Common myeloid progenitor, CD34-positive (primary cell): ENCODE measurements around the gene CCDC74B. TPM values are rescaled to one million over a fixed set of nuclear protein-coding genes. Genes with fewer than 3 reads are reported as not detected.
"Not testable (repeated sequence)": the region's sequence is repeated elsewhere in the genome, so short reads cannot be mapped to it uniquely, and the experiment has no call there.

ENCODE experiments used
- CTCF ChIA-PET: fragments of 350-600 bp; sonication (Branson Sonifier 250); formaldehyde crosslinking; loops from one replicate; lab custom pipeline; 2021; ENCODE audit warnings: antibody characterized with exemption; lab: Charles Lee
- POLR2A ChIA-PET: fragments of 350-600 bp; sonication (Branson Sonifier 250); formaldehyde crosslinking; loops from one replicate; lab custom pipeline; 2021; ENCODE audit warnings: antibody characterized with exemption; lab: Charles Lee
- DNase-seq, 3 donors: peaks; one replicate each; pipeline versions ENCODE4 v3.0.0 to v3.0.0-alpha.2; 2013
- H3K27ac ChIP-seq, 2 experiments: 1 replicate in 1 of 2; 2 replicates in 1 of 2; pipeline ENCODE4 v1.7.0; 2013; ENCODE audit warnings: inconsistent platforms in 2 of 2, low read length in 2 of 2, mild to moderate bottlenecking in 2 of 2, low read depth in 1 of 2, moderate library complexity in 1 of 2; ENCODE audit not compliant: severe bottlenecking in 2 of 2, insufficient read depth in 1 of 2, poor library complexity in 1 of 2
- H3K27me3 ChIP-seq, 5 experiments: replicated peaks in 2 of 5; 1 replicate in 3 of 5; 2 replicates in 2 of 5; pipeline versions ENCODE4 v1.6.1 to v1.7.0; 2013; ENCODE audit warnings: low read length in 4 of 5, mild to moderate bottlenecking in 2 of 5, moderate library complexity in 2 of 5, inconsistent platforms in 1 of 5; ENCODE audit not compliant: insufficient read depth in 5 of 5, control insufficient read depth in 4 of 5
- H3K36me3 ChIP-seq, 4 experiments: 1 replicate in 2 of 4; 2 replicates in 2 of 4; pipeline versions ENCODE4 v1.6.1 to v1.7.0; 2013; ENCODE audit warnings: low read length in 3 of 4, control low read depth in 1 of 4, mild to moderate bottlenecking in 1 of 4; ENCODE audit not compliant: control insufficient read depth in 4 of 4, insufficient read depth in 4 of 4
- H3K4me1 ChIP-seq, 4 experiments: 1 replicate in 3 of 4; 2 replicates in 1 of 4; pipeline versions ENCODE4 v1.6.1 to v1.7.1; 2013; ENCODE audit warnings: low read length in 3 of 4, mild to moderate bottlenecking in 3 of 4, control low read depth in 1 of 4, inconsistent platforms in 1 of 4, moderate library complexity in 1 of 4; ENCODE audit not compliant: control insufficient read depth in 4 of 4, insufficient read depth in 4 of 4; ENCODE audit errors: control extremely low read depth in 1 of 4
- H3K4me3 ChIP-seq, 7 experiments: 1 replicate in 4 of 7; 2 replicates in 3 of 7; pipeline versions ENCODE4 v1.5.1 to v1.7.0; 2013; ENCODE audit warnings: mild to moderate bottlenecking in 7 of 7, low read length in 6 of 7, moderate library complexity in 6 of 7, inconsistent platforms in 2 of 7, low read depth in 2 of 7, control low read depth in 1 of 7; ENCODE audit not compliant: insufficient read depth in 4 of 7, control insufficient read depth in 1 of 7; ENCODE audit errors: extremely low read depth in 1 of 7
- H3K9me3 ChIP-seq, 5 experiments: 1 replicate in 4 of 5; 2 replicates in 1 of 5; pipeline versions ENCODE4 v1.6.1 to v1.7.1; 2013; ENCODE audit warnings: low read length in 4 of 5, mild to moderate bottlenecking in 2 of 5, inconsistent platforms in 1 of 5, low read depth in 1 of 5, moderate library complexity in 1 of 5; ENCODE audit not compliant: control insufficient read depth in 4 of 5, insufficient read depth in 2 of 5; ENCODE audit errors: control extremely low read depth in 1 of 5
- WGBS: methylation state at CpG from one replicate; pipeline ENCODE4 v1.1.5; 2013; ENCODE audit not compliant: insufficient coverage; 5-methylcytosine and 5-hydroxymethylcytosine counted together
- polyA plus RNA-seq: library from polyadenylated mRNA; unstranded; fragments of 120-200 nt; gene quantifications from one replicate; pipeline ENCODE4 v1.2.1, GENCODE V29; 2013

Gene CCDC74B
- polyA plus RNA-seq: not detected

DNA sequence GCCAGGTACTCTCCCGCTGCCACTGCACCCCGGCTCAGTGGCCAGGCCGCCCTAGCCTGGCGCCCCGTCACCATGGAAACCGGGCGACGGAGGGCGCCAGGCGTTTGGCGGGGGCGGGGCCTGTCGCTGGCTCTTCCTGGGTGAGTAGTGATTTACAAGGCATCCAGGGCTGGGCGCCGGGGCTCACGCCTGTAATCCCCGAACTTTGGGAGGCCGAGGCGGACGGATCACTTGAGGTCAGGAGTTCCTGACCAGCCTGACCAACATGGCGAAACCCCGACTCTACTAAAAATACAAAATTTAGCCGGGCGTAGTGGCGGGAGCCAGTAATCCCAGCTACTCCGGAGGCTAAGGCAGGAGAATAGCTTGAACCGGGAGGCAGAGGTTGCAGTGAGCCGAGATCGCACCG lies at the start of gene CCDC74B:
TSS of gene CCDC74B (minus strand) at position 107 of the 409 bp plus-strand sequence. CDS start 116 bp downstream, outside the sequence.
- POLR2A ChIA-PET, H3K9me3 ChIP-seq, H3K27ac ChIP-seq, CTCF ChIA-PET, H3K4me1 ChIP-seq, H3K36me3 ChIP-seq: not testable (repeated sequence)
- Histone ChIP-seq H3K27me3 (peaks cover 0 to 34% (median 4%) of the 10 kb centered on the region in 5 experiments), H3K4me3 (peak within 1 kb of the TSS in 2 of 7 experiments; percentile 19 to 52)
- DNase-seq: peak in 1 of 3 donors; percentile 14
- WGBS: 15% methylated on average over 14 of the region's 30 CpGs

- H3K9me3 ChIP-seq, DNase-seq, POLR2A ChIA-PET, H3K4me3 ChIP-seq, CTCF ChIA-PET, H3K27ac ChIP-seq, H3K27me3 ChIP-seq, H3K4me1 ChIP-seq: not testable (repeated sequence)
- H3K36me3 ChIP-seq: peaks cover 0 to 11% (median 8%) of the 10 kb centered on the region in 4 experiments
- WGBS: 85% methylated on average over 9 of the region's 22 CpGs
These were observed 48.9 kb upstream of the CCDC74B start for GRCh38 chr2:130193824-130194223.

- DNase-seq, H3K4me3 ChIP-seq, H3K9me3 ChIP-seq, CTCF ChIA-PET, H3K27ac ChIP-seq, H3K27me3 ChIP-seq, POLR2A ChIA-PET, H3K4me1 ChIP-seq: not testable (repeated sequence)
- H3K36me3 ChIP-seq: peaks cover 0 to 17% (median 10%) of the 10 kb centered on the region in 4 experiments
- WGBS: 92% methylated on average over 2 of the region's 3 CpGs
These were observed 47.5 kb upstream of the CCDC74B start for GRCh38 chr2:130192451-130192850.

- WGBS: 96% methylated on average over 6 of the region's 6 CpGs
- H3K27me3 ChIP-seq, H3K4me1 ChIP-seq, CTCF ChIA-PET, H3K9me3 ChIP-seq, H3K27ac ChIP-seq, POLR2A ChIA-PET, DNase-seq, H3K4me3 ChIP-seq: not testable (repeated sequence)
- H3K36me3 ChIP-seq: peaks cover 0 to 23% (median 10%) of the 10 kb centered on the region in 4 experiments
These were observed 46.4 kb upstream of the CCDC74B start for GRCh38 chr2:130191319-130191718.

DNA sequence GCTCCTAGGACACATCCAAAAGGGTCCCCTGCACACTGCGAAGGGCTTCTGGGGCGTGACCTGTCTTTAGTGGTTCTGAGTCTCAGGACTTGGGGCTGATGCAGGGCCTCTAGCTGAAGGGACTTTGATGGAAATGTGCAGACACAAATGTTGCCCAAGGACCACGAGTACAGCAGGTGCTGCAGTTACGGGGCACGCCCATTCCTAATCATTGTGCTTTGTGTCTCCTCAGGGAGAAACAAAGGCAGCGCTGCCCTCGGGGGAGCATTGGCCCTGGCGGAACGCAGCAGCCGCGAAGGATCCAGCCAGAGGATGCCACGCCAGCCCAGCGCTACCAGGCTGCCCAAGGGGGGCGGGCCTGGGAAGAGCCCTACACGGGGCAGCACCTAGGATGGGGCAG lies 45.3 kb upstream of the CCDC74B start:
- POLR2A ChIA-PET: no interaction called here
- WGBS: 94% methylated on average over 12 of the region's 15 CpGs
- no peaks in the 10 kb centered on the region for H3K27me3 ChIP-seq
- CTCF ChIA-PET: no interaction called here
- no peak for DNase-seq
- no peaks in the 10 kb centered on the region for H3K4me1 ChIP-seq
- H3K27ac ChIP-seq: no peak overlapping the region
- peaks cover 0 to 23% (median 14%) of the 10 kb centered on the region in 4 experiments for H3K36me3 ChIP-seq
- no peak overlapping the region for H3K4me3 ChIP-seq
- no peaks in the 10 kb centered on the region for H3K9me3 ChIP-seq

DNA sequence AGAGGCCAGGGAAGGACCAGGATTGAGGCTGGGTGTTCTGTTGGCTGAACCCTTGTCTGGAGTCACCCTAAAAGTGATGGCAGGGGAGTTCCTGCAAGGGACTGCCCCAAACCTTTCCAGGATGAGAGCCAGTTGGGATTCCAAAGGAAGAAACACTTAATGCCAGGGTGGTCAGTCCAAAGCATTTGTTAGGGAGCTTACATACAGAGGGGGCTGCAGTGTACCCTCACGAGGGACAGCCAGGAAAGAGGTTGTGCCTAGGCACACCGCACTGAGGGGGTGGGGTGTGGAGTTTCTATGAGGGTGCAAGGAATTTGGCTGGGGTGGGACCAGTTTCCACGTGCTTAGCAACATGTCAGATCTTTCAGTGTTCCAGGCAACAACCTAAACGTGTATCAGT lies 44.0 kb upstream of the CCDC74B start:
- H3K36me3 ChIP-seq: peaks cover 3 to 25% (median 18%) of the 10 kb centered on the region in 4 experiments
- H3K27me3 ChIP-seq, H3K4me1 ChIP-seq, POLR2A ChIA-PET, CTCF ChIA-PET, H3K9me3 ChIP-seq, DNase-seq, H3K4me3 ChIP-seq, H3K27ac ChIP-seq: not testable (repeated sequence)
- 63% methylated on average over 1 of the region's 4 CpGs for WGBS

- CTCF ChIA-PET, DNase-seq, H3K4me3 ChIP-seq, POLR2A ChIA-PET, H3K27me3 ChIP-seq, H3K27ac ChIP-seq, H3K9me3 ChIP-seq: not testable (repeated sequence)
- Histone ChIP-seq H3K36me3 (peaks cover 3 to 27% (median 18%) of the 10 kb centered on the region in 4 experiments), H3K4me1 (peaks cover 0 to 10% (median 8%) of the 10 kb centered on the region in 4 experiments)
- WGBS: over 99% methylated on average over 11 of the region's 17 CpGs
These were observed 43.2 kb upstream of the CCDC74B start for GRCh38 chr2:130187859-130188792.
